Urinary bladder (tissue), 4 donors: Measurements from ENCODE around the gene MB. TPM values are rescaled to one million over a fixed set of nuclear protein-coding genes. Genes with fewer than 3 reads are reported as not detected.
"Not testable (repeated sequence)": the region's sequence is repeated elsewhere in the genome, so short reads cannot be mapped to it uniquely, and the experiment has no call there.

ENCODE experiments used
- DNase-seq: peaks from one replicate; pipeline ENCODE4 v3.0.0-alpha.2; 2015; ENCODE audit errors: extremely low spot score
- H3K27ac ChIP-seq: one replicate; pipeline ENCODE4 v1.5.1; 2013; ENCODE audit warnings: low read depth, mild to moderate bottlenecking, moderate library complexity
- H3K36me3 ChIP-seq: one replicate; pipeline ENCODE4 v1.6.1; 2013; ENCODE audit warnings: mild to moderate bottlenecking, moderate library complexity; ENCODE audit not compliant: insufficient read depth
- H3K4me1 ChIP-seq: one replicate; pipeline ENCODE4 v1.6.1; 2013; ENCODE audit warnings: mild to moderate bottlenecking, moderate library complexity; ENCODE audit not compliant: insufficient read depth
- H3K4me3 ChIP-seq: one replicate; pipeline ENCODE4 v1.5.1; 2013; ENCODE audit warnings: low read depth, low read length
- WGBS: extraction: QIAGEN DNeasy Blood & Tissue Kit; methylation state at CpG from one replicate; pipeline ENCODE4 v1.1.7; 2013; 5-methylcytosine and 5-hydroxymethylcytosine counted together
- polyA plus RNA-seq: library from polyadenylated mRNA; stranded (reverse); fragments of 200-250 nt; gene quantifications from one replicate; pipeline ENCODE4 v1.2.3, GENCODE V29; 2013
- total RNA-seq: library from RNA; depleted of rRNA; stranded (reverse); fragments of >200 nt; gene quantifications from one replicate; pipeline ENCODE4 v1.2.3, GENCODE V29; 2014
- donor health status: healthy with polysubstance abuse.
- donor health status: healthy.

Gene MB
- total RNA-seq (12.5 TPM), polyA plus RNA-seq (0.32 TPM)

DNA sequence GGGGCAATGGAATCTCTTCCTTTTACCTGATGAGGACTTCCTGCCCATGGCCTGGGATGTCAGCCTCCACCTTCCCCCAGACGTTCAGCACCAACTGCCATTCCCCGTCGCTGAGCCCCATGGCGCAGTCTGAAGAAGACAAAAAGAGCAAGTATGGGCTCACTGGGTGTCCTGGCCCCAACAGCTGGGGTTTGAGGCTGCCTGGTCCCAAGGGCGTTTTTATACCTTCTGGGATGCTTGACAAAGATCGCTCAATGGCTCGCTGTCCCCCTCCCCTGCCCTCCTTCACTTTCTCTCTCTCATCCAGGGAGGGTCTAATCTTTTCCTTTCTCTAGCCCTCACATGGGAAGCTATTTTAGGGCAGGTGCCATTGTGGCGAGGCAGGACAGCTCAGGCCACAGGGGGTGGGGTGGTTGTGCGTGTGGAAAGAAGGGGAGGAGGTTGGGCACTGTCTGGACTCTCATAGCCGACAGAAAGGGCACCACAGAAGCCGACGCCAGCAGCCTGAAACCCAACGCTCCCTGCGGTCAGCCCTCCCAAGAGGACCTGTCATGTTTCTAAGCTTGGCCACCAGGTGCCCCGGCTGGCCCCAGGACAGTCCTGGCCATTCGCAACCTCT lies at the start of gene MB:
MB (minus strand) TSS at position 193 of the 619 bp plus-strand sequence; CDS start at position 121, 72 bp downstream.
- no peaks in the 10 kb centered on the region for H3K36me3 ChIP-seq
- no peaks in the 10 kb centered on the region for H3K4me1 ChIP-seq
- 84% methylated on average over 16 of the region's 16 CpGs for WGBS
- H3K4me3 ChIP-seq, result no peak within 1 kb of the TSS
- H3K27ac ChIP-seq, result no peak within 1 kb of the TSS
- no peak for DNase-seq

DNA sequence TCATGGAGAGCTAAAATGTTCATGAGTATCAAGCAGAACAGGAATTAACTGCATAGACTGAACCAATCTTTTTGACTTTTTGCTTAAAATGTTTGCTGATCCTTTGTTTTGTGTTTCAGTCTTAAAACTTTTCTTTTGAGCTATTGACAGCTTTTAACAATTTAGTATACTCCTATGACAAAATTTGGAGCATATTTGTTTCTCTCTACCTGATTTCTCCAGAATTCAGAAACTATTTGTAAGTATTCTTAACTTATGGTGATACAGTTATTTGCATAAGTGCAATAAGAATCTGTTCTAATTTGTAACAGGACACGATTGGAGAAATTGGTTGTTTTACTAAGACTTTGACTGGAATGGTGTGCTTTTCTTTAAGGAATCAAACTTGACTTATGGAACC lies 49.6 kb upstream of the MB start:
- DNase-seq, H3K4me3 ChIP-seq, H3K36me3 ChIP-seq, H3K4me1 ChIP-seq, H3K27ac ChIP-seq: not testable (repeated sequence)
- 85% methylated on average over 1 of the region's 1 CpG for WGBS

DNA sequence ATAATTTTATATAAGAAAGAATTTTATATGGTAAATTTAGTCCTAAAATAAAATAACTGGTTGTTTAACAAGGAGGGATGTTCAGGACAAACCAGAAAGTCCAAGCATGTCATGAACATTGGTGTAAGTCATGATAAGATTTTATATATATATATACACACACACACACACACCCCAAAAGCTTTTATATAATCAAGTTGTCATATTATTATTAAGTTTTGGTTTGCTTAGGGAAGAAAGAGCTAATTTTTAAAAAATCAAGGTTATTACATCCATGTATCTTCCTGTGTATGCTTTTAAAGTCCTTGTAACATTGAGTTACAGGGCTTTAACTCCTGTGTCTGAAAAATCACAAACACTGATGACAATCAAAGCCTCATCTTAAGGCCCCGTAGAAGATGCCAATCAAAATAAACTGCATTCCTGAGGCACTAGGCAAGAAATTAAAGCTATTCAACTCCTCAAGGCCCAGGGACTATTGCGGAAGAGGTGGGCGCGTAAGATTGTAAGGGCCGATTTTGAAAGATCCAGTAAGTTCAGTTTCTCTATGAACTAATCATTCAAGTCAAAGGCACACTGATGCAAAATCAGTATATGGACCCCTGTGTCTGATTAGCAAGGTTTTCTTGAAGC lies 47.9 kb upstream of the MB start:
- Histone ChIP-seq H3K27ac (no peak overlapping the region), H3K4me1 (no peaks in the 10 kb centered on the region), H3K36me3 (no peaks in the 10 kb centered on the region), H3K4me3 (no peak overlapping the region)
- no peak for DNase-seq
- 98% methylated on average over 5 of the region's 5 CpGs for WGBS

DNA sequence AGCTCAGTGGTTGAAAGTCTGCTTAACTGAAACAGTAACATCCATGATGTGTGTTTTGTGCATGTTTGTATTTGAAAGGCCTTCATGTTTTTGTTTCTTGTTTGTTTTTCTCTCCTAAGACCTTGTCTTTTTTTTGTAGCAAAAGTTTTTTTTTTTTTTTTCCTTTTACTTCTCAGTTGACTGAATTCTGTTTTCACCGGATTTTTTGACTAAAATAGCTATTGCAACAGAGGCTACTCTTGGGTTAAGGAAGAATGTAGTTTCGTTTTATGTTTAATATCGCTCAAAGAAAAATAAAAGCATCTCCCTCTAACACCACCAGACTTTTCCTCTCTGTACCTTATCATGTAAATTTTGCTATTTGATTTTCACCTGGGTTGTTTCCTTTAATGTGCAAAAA lies 46.2 kb upstream of the MB start:
- Histone ChIP-seq H3K4me3 (no peak overlapping the region), H3K27ac (peak overlapping the region; percentile 77), H3K4me1 (no peaks in the 10 kb centered on the region), H3K36me3 (peaks cover 2% of the 10 kb centered on the region)
- DNase-seq, result no peak
- WGBS, result 51% methylated on average over 3 of the region's 3 CpGs

DNA sequence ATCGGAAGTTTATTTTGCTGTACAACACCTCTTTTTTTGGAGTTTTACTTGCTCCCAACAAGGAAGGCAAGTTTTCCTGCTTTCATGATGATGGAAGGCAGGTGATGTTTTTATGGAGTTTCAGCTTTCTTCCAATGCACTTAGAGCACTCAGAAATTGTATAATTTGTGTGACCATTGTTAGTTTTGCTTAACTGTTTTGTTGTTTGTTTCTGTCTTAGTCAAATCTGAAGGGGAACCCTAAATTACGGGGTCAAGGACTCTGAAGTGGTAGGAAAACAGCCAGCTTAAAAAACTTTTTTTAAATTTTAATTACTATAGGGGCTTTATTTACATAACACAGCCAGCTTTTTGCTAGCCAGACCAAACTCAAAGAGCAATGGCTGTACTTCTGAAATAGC lies 45.8 kb upstream of the MB start:
- Histone ChIP-seq H3K36me3 (peaks cover 2% of the 10 kb centered on the region), H3K4me1 (no peaks in the 10 kb centered on the region), H3K4me3 (no peak overlapping the region), H3K27ac (peak overlapping the region; percentile 77)
- 73% methylated on average over 2 of the region's 2 CpGs for WGBS
- DNase-seq, result no peak

DNA sequence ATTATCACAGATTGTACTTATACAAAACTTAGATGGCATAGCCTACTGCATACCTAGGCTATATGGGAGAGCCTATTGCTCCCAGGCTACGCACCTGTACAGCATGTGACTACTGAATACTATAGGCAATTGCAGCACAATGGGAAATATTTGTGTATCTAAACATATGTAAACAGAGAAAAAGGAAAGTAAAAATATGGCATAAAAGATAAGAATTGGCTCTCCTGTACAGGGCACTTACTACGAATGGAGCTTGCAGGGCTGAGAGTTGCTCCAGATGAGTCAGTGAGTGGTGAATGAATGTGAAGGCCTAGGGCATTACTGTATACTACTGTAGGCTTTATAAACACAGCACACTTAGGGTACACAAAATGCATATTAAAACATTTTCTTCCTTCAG lies 44.3 kb upstream of the MB start:
- H3K27ac ChIP-seq, result no peak overlapping the region
- WGBS, result 80% methylated on average over 2 of the region's 2 CpGs
- no peak for DNase-seq
- peaks cover 2% of the 10 kb centered on the region for H3K36me3 ChIP-seq
- H3K4me3 ChIP-seq, result no peak overlapping the region
- no peaks in the 10 kb centered on the region for H3K4me1 ChIP-seq

DNA sequence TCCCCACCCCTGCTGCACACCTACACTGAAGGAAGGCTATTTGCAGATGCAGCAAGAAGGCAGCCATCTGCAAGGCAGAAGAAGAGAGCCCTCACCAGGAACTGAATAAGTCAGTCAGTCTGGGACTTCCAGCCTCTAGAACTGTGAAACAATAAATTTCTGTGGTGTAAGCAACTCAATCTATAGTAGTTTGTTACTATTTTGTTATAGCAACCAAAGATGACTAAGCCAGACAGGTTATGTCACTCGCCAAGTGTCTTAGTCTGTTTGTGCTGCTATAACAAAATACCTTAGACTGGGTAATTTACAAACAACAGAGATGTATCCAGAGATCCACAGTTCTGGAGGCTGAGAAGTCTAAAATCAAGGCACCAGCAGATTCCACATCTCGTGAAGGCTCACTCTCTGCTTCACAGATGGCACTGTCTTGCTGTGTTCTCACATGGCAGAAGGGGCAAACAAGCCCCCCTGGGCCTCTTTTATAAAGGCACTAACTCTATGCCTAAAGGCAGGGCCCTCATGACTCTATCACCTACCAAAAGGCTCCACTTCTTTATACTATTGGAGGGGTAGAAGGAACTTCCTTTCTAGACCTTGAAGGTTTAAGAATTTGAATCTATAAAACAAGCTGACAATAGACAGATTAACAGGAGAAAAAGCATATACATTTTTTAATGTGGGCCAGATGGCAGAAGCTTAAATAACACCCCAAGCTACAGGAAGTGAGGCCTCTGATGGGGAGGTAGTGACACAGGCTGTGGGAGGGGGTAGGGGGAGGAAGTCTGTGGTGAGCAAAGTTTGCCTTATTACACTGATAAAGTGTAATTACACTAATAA lies 43.4 kb upstream of the MB start:
- Histone ChIP-seq H3K36me3 (peaks cover 2% of the 10 kb centered on the region), H3K27ac (no peak overlapping the region)
- DNase-seq, result no peak

DNA sequence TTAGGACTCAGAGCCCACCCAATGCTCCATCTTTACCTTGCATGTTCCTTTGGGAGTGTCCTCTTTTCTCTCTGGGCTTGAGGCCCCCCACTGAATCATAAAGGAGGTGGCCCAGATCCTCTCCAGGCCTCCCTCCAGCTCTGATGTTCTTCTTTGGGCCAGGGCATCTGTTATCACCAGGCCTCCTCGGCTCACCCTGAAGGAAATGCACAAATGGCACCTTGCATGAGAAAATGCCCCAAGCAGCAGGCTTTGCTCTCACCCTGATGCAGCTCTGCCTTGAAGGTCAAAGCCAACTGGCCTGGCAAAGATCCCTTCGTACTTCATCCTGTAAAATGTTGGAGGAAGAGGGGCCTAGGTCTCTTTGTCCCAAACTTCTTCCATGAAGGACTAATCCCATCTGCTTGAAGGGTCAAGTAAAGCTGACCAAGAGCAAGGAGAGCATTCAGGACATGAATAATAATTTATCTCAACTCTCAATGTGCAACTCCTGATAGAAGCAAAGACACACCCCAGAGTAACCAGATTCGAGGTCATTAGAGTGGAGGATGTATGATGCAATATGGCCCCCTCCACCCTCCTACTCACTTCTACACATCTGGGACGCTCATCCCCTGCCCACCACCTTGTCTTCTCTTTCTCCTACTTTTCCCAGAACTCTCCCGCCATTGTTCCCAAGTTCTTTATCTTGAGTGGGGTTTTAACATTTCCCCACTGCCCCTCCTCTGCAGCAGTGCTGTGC lies 40.6 kb upstream of the MB start:
- no peak overlapping the region for H3K27ac ChIP-seq
- no peaks in the 10 kb centered on the region for H3K4me1 ChIP-seq
- no peak for DNase-seq
- 62% methylated on average over 5 of the region's 5 CpGs for WGBS
- H3K4me3 ChIP-seq, result no peak overlapping the region
- H3K36me3 ChIP-seq, result peaks cover 2% of the 10 kb centered on the region

More for the DNA sequence above, 43.4 kb upstream of the MB start:
- no peaks in the 10 kb centered on the region for H3K4me1 ChIP-seq
- no peak overlapping the region for H3K4me3 ChIP-seq
- WGBS, result 91% methylated on average over 2 of the region's 2 CpGs

DNA sequence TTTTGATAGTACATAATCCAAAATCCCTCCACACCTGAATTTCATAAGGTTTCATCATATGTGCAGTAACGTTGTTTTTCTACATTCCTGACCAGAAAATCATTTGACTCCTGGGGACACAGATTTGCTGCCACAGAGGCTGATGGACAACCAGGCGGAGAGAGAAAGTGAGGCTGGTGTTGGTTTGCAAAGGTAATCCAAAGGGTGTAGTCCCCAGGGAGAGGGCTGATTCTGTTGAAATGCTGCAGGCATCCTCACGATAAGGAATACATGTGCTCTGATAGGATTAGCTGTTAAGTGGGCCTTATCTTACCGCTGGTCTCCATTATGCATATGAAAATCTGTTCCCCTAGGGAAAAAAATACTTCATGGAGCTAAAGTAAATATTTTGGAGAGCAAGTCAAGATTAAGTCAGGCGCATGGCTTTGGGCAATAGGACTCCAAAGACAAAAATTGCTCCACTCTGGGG lies 39.2 kb upstream of the MB start:
- no peak for DNase-seq
- Histone ChIP-seq H3K36me3 (peaks cover 2% of the 10 kb centered on the region), H3K27ac (no peak overlapping the region), H3K4me3 (no peak overlapping the region), H3K4me1 (no peaks in the 10 kb centered on the region)
- WGBS, result 55% methylated on average over 5 of the region's 5 CpGs

DNA sequence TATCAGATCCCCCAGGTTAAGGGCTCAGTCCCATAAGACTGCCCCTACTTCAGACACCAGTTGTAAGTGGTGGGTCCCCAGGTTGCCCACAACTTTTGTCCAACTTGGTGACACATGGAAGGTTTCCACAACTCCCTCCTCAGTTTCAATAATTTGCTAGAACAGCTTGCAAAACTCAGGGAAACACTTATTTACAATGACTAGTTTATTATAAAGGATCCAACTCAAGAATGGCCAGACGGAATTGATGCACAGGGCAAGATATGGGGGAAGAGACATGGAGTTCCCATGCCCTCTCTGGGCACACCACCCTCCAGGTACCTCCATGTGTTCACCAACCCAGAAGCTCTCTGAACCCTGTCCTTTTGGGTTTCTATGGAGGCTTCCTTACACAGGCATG lies 36.7 kb upstream of the MB start:
- no peaks in the 10 kb centered on the region for H3K4me1 ChIP-seq
- 72% methylated on average over 1 of the region's 1 CpG for WGBS
- no peak overlapping the region for H3K27ac ChIP-seq
- H3K4me3 ChIP-seq, result no peak overlapping the region
- no peak for DNase-seq
- H3K36me3 ChIP-seq, result peaks cover 2% of the 10 kb centered on the region

DNA sequence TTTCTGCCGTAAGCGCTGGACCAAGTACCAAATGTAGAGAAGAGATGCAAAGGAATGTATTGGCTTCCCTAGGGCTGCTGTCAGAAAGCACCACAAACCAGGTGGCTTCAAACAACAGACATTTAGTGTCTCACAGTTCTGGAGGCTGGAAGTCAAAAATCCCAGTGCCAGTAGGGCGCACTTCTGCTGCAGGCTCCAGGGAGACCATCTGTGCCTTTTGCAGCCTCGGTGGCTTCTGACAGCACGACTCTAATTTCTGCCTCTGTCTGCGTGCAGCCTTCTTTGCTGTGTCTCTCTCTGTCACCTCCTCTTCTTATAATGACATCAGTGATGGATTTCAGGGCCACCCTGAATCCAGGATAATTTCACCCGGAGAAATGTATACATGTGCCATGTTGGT lies 34.0 kb upstream of the MB start:
- Histone ChIP-seq H3K27ac (no peak overlapping the region), H3K36me3 (no peaks in the 10 kb centered on the region), H3K4me1 (no peaks in the 10 kb centered on the region), H3K4me3 (no peak overlapping the region)
- no peak for DNase-seq
- 91% methylated on average over 7 of the region's 7 CpGs for WGBS

DNA sequence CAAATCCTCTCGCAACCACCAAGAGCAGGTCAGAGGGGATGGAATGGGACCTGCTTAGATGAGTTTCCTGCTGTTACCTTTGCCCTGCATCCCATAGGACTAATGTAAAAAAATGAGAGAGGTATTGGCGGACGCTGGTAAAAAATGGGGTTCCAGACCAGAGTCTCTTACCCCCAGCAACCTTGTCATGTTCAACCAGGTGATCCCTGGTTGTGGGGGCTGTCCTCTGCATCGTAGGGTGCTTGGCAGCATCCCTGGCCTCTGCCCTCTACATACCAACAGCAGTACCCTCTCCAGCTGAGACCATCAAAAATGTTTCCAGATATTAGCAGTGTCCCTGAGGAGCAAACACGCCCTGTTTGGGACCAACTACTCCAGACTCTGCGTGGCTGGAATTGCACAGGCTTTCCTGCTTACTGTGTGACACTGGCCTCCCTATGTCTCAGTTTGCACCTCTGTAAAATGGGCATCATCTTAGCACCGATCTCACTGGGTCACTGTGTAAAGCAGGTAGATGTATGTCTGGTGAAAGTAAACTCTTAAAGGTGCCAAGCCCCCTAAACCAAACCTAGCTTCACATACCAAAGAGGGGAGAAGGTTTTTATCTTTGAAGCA lies 32.6 kb upstream of the MB start:
- Histone ChIP-seq H3K27ac (no peak overlapping the region), H3K4me3 (peak overlapping the region; percentile 80), H3K36me3 (no peaks in the 10 kb centered on the region), H3K4me1 (no peaks in the 10 kb centered on the region)
- no peak for DNase-seq
- WGBS, result 83% methylated on average over 7 of the region's 7 CpGs

DNA sequence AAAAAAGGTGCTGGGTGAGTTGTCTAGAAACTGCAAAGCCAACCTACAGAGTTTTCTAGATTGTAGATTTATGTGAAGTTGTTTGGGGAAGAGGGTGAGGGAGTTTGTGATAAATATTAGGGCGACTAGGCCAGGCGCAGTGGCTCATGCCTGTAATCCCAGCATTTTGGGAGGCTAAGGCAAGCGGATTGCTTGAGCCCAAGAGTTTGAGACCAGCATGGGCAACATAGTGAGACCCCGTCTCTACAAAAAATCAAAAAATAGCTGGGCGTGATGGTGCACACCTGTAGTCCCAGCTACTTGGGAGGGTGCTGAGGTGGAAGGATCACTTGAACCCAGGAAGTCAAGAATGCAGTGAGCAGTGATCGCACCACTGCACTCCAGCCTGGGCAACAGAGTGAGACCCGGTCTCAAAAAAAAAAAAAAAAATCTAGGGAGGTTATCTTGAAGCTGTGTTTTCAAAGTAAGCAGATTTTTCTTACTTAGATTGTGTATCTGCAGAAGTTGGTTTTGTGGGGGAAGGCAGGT lies 32.0 kb upstream of the MB start:
- peak overlapping the region; percentile 98 for H3K27ac ChIP-seq
- DNase-seq, result no peak
- no peaks in the 10 kb centered on the region for H3K4me1 ChIP-seq
- WGBS, result 62% methylated on average over 7 of the region's 7 CpGs
- H3K4me3 ChIP-seq, result peak overlapping the region; percentile 80
- H3K36me3 ChIP-seq, result no peaks in the 10 kb centered on the region
